ENCODE data around the gene PLPPR5. TPM values are rescaled to one million over a fixed set of nuclear protein-coding genes. Genes with fewer than 3 reads are reported as not detected.

PLPPR5 gene
- total RNA-seq, 4 donors from 2014 or later = not detected

GRCh38 chr1:98964198-98964597, 40.5 kb downstream of the PLPPR5 start:
- intact Hi-C loops (cut with DNase I; ENCODE audit: low total_unique reads) = no loop called here
- Histone ChIP-seq H3K4me3 (no peak overlapping the region), H3K27me3 (no peaks in the 10 kb centered on the region), H3K9me3 (no peaks in the 10 kb centered on the region), H3K27ac (no peak overlapping the region), H3K36me3 (no peaks in the 10 kb centered on the region), H3K4me1 (no peaks in the 10 kb centered on the region)
- DNase-seq (no peak), ATAC-seq (no peak)
- in situ Hi-C loops (cut with MboI; ENCODE audit: low sequenced_read_pairs in 4 of 4) = no loop called here
- TF ChIP-seq CTCF (IDR thresholded peaks at IDR 0.05 in 4 of 5, conservative IDR thresholded peaks at IDR 0.05 in 1 of 5) (no peak), POLR2A (IDR thresholded peaks at IDR 0.05) (no peak)

GRCh38 chr1:98963064-98963758, 41.5 kb downstream of the PLPPR5 start:
- no peak for TF ChIP-seq CTCF (IDR thresholded peaks at IDR 0.05 in 4 of 5, conservative IDR thresholded peaks at IDR 0.05 in 1 of 5)
- no peak for TF ChIP-seq POLR2A (IDR thresholded peaks at IDR 0.05)
- DNase-seq (no peak), ATAC-seq (no peak)
- Histone ChIP-seq H3K27me3 (no peaks in the 10 kb centered on the region), H3K9me3 (no peaks in the 10 kb centered on the region), H3K27ac (no peak overlapping the region), H3K4me3 (no peak overlapping the region), H3K4me1 (no peaks in the 10 kb centered on the region), H3K36me3 (no peaks in the 10 kb centered on the region)
- in situ Hi-C loops (cut with MboI; ENCODE audit: low sequenced_read_pairs in 4 of 4) (no loop called here), intact Hi-C loops (cut with DNase I; ENCODE audit: low total_unique reads) (no loop called here)

- DNase-seq = no peak
- H3K36me3 ChIP-seq = no peaks in the 10 kb centered on the region
- no peak overlapping the region for H3K4me3 ChIP-seq
- H3K9me3 ChIP-seq = no peaks in the 10 kb centered on the region
- in situ Hi-C loops (cut with MboI; ENCODE audit: low sequenced_read_pairs in 4 of 4) = no loop called here
- intact Hi-C loops (cut with DNase I; ENCODE audit: low total_unique reads) = no loop called here
- H3K4me1 ChIP-seq = no peaks in the 10 kb centered on the region
- ATAC-seq = no peak
- TF ChIP-seq POLR2A (IDR thresholded peaks at IDR 0.05) (no peak), CTCF (IDR thresholded peaks at IDR 0.05 in 4 of 5, conservative IDR thresholded peaks at IDR 0.05 in 1 of 5) (no peak)
- H3K27me3 ChIP-seq = no peaks in the 10 kb centered on the region
- H3K27ac ChIP-seq = no peak overlapping the region
Observed at GRCh38 chr1:98962156-98962555, 42.5 kb downstream of the PLPPR5 start.

GRCh38 chr1:98949621-98950020, 55.0 kb downstream of the PLPPR5 start:
- no peaks in the 10 kb centered on the region for H3K9me3 ChIP-seq
- TF ChIP-seq POLR2A (IDR thresholded peaks at IDR 0.05) (no peak), CTCF (IDR thresholded peaks at IDR 0.05 in 4 of 5, conservative IDR thresholded peaks at IDR 0.05 in 1 of 5) (no peak)
- in situ Hi-C loops (cut with MboI; ENCODE audit: low sequenced_read_pairs in 4 of 4) = no loop called here
- no peak overlapping the region for H3K4me3 ChIP-seq
- DNase-seq (no peak), ATAC-seq (no peak)
- H3K4me1 ChIP-seq = no peaks in the 10 kb centered on the region
- H3K36me3 ChIP-seq = no peaks in the 10 kb centered on the region
- H3K27me3 ChIP-seq = no peaks in the 10 kb centered on the region
- no peak overlapping the region for H3K27ac ChIP-seq
- intact Hi-C loops (cut with DNase I; ENCODE audit: low total_unique reads) = no loop called here

GRCh38 chr1:98949166-98949565, 55.5 kb downstream of the PLPPR5 start:
- no peaks in the 10 kb centered on the region for H3K9me3 ChIP-seq
- no peak for TF ChIP-seq POLR2A (IDR thresholded peaks at IDR 0.05)
- TF ChIP-seq CTCF (IDR thresholded peaks at IDR 0.05 in 4 of 5, conservative IDR thresholded peaks at IDR 0.05 in 1 of 5) = no peak
- no peak for DNase-seq
- in situ Hi-C loops (cut with MboI; ENCODE audit: low sequenced_read_pairs in 4 of 4) (no loop called here), intact Hi-C loops (cut with DNase I; ENCODE audit: low total_unique reads) (no loop called here)
- H3K4me3 ChIP-seq = no peak overlapping the region
- ATAC-seq = no peak
- H3K36me3 ChIP-seq = no peaks in the 10 kb centered on the region
- no peaks in the 10 kb centered on the region for H3K27me3 ChIP-seq
- no peak overlapping the region for H3K27ac ChIP-seq
- H3K4me1 ChIP-seq = no peaks in the 10 kb centered on the region
